ENCODE measurements around the gene DPH5. TPM values are rescaled to one million over a fixed set of nuclear protein-coding genes. Genes with fewer than 3 reads are reported as not detected.

The DPH5 gene
- total RNA-seq, 1 donor from 2014 or later: 42.2 TPM

GRCh38 chr1:101043776-101044175 lies 18.2 kb upstream of the DPH5 start:
- no peak for DNase-seq (ENCODE audit: low spot score)
- peaks cover 11% of the 10 kb centered on the region for H3K9me3 Mint-ChIP-seq (ENCODE audit: unreplicated experiment)
- peaks cover 13% of the 10 kb centered on the region for H3K36me3 Mint-ChIP-seq (ENCODE audit: low read depth, unreplicated experiment)
- no peak for TF ChIP-seq CTCF (IDR thresholded peaks at IDR 0.05; ENCODE audit: unreplicated experiment)
- no peak overlapping the region for H3K27ac Mint-ChIP-seq (ENCODE audit: unreplicated experiment)
- H3K4me1 Mint-ChIP-seq (ENCODE audit: unreplicated experiment): peaks cover 2% of the 10 kb centered on the region
- H3K4me3 Mint-ChIP-seq (ENCODE audit: unreplicated experiment): no peak overlapping the region
- H3K27me3 Mint-ChIP-seq (ENCODE audit: unreplicated experiment): peaks cover 6% of the 10 kb centered on the region

- Mint-ChIP-seq H3K4me3 (ENCODE audit: unreplicated experiment) (peak overlapping the region; percentile 49), H3K27me3 (ENCODE audit: unreplicated experiment) (peaks cover 6% of the 10 kb centered on the region), H3K36me3 (ENCODE audit: low read depth, unreplicated experiment) (peaks cover 22% of the 10 kb centered on the region), H3K27ac (ENCODE audit: unreplicated experiment) (no peak overlapping the region), H3K4me1 (ENCODE audit: unreplicated experiment) (peaks cover 2% of the 10 kb centered on the region), H3K9me3 (ENCODE audit: unreplicated experiment) (peaks cover 11% of the 10 kb centered on the region)
- no peak for DNase-seq (ENCODE audit: low spot score)
- TF ChIP-seq CTCF (IDR thresholded peaks at IDR 0.05; ENCODE audit: unreplicated experiment): no peak
Observed at GRCh38 chr1:101041300-101041699, 15.7 kb upstream of the DPH5 start.

- H3K4me1 Mint-ChIP-seq (ENCODE audit: unreplicated experiment): peaks cover 2% of the 10 kb centered on the region
Observed at GRCh38 chr1:101040666-101041065, 15.1 kb upstream of the DPH5 start.

GRCh38 chr1:101039245-101039644 lies 13.7 kb upstream of the DPH5 start:
- Mint-ChIP-seq H3K27me3 (ENCODE audit: unreplicated experiment) (peaks cover 6% of the 10 kb centered on the region), H3K4me1 (ENCODE audit: unreplicated experiment) (peaks cover 2% of the 10 kb centered on the region), H3K27ac (ENCODE audit: unreplicated experiment) (no peak overlapping the region), H3K4me3 (ENCODE audit: unreplicated experiment) (peak overlapping the region; percentile 80), H3K9me3 (ENCODE audit: unreplicated experiment) (peaks cover 11% of the 10 kb centered on the region), H3K36me3 (ENCODE audit: low read depth, unreplicated experiment) (peaks cover 22% of the 10 kb centered on the region)
- no peak for DNase-seq (ENCODE audit: low spot score)
- TF ChIP-seq CTCF (IDR thresholded peaks at IDR 0.05; ENCODE audit: unreplicated experiment): no peak

More at GRCh38 chr1:101040666-101041065, 15.1 kb upstream of the DPH5 start:
- Mint-ChIP-seq H3K9me3 (ENCODE audit: unreplicated experiment) (peaks cover 11% of the 10 kb centered on the region), H3K4me3 (ENCODE audit: unreplicated experiment) (peak overlapping the region; percentile 49), H3K36me3 (ENCODE audit: low read depth, unreplicated experiment) (peaks cover 22% of the 10 kb centered on the region), H3K27ac (ENCODE audit: unreplicated experiment) (no peak overlapping the region), H3K27me3 (ENCODE audit: unreplicated experiment) (peaks cover 6% of the 10 kb centered on the region)
- TF ChIP-seq CTCF (IDR thresholded peaks at IDR 0.05; ENCODE audit: unreplicated experiment): no peak
- no peak for DNase-seq (ENCODE audit: low spot score)

- peaks cover 22% of the 10 kb centered on the region for H3K36me3 Mint-ChIP-seq (ENCODE audit: low read depth, unreplicated experiment)
- DNase-seq (ENCODE audit: low spot score): no peak
- no peak overlapping the region for H3K27ac Mint-ChIP-seq (ENCODE audit: unreplicated experiment)
- no peak for TF ChIP-seq CTCF (IDR thresholded peaks at IDR 0.05; ENCODE audit: unreplicated experiment)
- no peak overlapping the region for H3K4me3 Mint-ChIP-seq (ENCODE audit: unreplicated experiment)
- H3K9me3 Mint-ChIP-seq (ENCODE audit: unreplicated experiment): peaks cover 11% of the 10 kb centered on the region
- H3K27me3 Mint-ChIP-seq (ENCODE audit: unreplicated experiment): peaks cover 6% of the 10 kb centered on the region
- H3K4me1 Mint-ChIP-seq (ENCODE audit: unreplicated experiment): peaks cover 2% of the 10 kb centered on the region
Observed at GRCh38 chr1:101037316-101037715, 11.7 kb upstream of the DPH5 start.
